Measurements from ENCODE around the gene PRDM16. TPM values are rescaled to one million over a fixed set of nuclear protein-coding genes. Genes with fewer than 3 reads are reported as not detected.

PRDM16 gene
- polyA plus RNA-seq, 1 donor from 2014 or later, result 0.21 TPM

- H3K36me3 ChIP-seq (ENCODE audit: insufficient read depth, low read length), result no peaks in the 10 kb centered on the region
- no peaks in the 10 kb centered on the region for H3K9me3 ChIP-seq (ENCODE audit: low read length)
- H3K4me3 ChIP-seq (ENCODE audit: low read length), result no peak overlapping the region
- no peaks in the 10 kb centered on the region for H3F3A ChIP-seq (ENCODE audit: insufficient read depth, low read length, poor library complexity, severe bottlenecking)
- TF ChIP-seq EP300 (conservative IDR thresholded peaks at IDR 0.05; ENCODE audit: poor library complexity, severe bottlenecking) (no peak), CTCF (IDR thresholded peaks at IDR 0.05; ENCODE audit: poor library complexity, severe bottlenecking) (no peak), RAD21 (conservative IDR thresholded peaks at IDR 0.05) (no peak), POLR2AphosphoS5 (IDR thresholded peaks at IDR 0.05) (no peak), TAF1 (IDR thresholded peaks at IDR 0.05; ENCODE audit: low read depth) (no peak), REST (IDR thresholded peaks at IDR 0.05; ENCODE audit: borderline replicate concordance) (no peak), MXI1 (conservative IDR thresholded peaks at IDR 0.05; ENCODE audit: poor library complexity, severe bottlenecking) (no peak)
- no peak overlapping the region for H2AFZ ChIP-seq (ENCODE audit: low read depth, low read length)
- no peaks in the 10 kb centered on the region for H3K79me2 ChIP-seq (replicated peaks; ENCODE audit: insufficient read depth, low read length)
- no peaks in the 10 kb centered on the region for H3K27me3 ChIP-seq (ENCODE audit: insufficient read depth, low read depth, low read length)
- no peak overlapping the region for H3K9ac ChIP-seq (ENCODE audit: low read length)
- no peak overlapping the region for H3K4me2 ChIP-seq (ENCODE audit: low read length)
- H3K9me2 ChIP-seq (ENCODE audit: insufficient read depth, low read length), result no peaks in the 10 kb centered on the region
- H4K20me1 ChIP-seq (ENCODE audit: insufficient read depth), result no peaks in the 10 kb centered on the region
- H3K27ac ChIP-seq (ENCODE audit: low read length), result no peak overlapping the region
These were observed 308.2 kb downstream of the PRDM16 start for GRCh38 chr1:3377166-3377565.

- Histone ChIP-seq H3K4me3 (ENCODE audit: low read length) (no peak overlapping the region), H3K9me3 (ENCODE audit: low read length) (no peaks in the 10 kb centered on the region), H4K20me1 (ENCODE audit: insufficient read depth) (no peaks in the 10 kb centered on the region), H3K27me3 (ENCODE audit: insufficient read depth, low read depth, low read length) (no peaks in the 10 kb centered on the region), H3K36me3 (ENCODE audit: insufficient read depth, low read length) (no peaks in the 10 kb centered on the region), H3K9me2 (ENCODE audit: insufficient read depth, low read length) (no peaks in the 10 kb centered on the region), H3K79me2 (replicated peaks; ENCODE audit: insufficient read depth, low read length) (no peaks in the 10 kb centered on the region), H3K9ac (ENCODE audit: low read length) (no peak overlapping the region), H3K27ac (ENCODE audit: low read length) (no peak overlapping the region), H3F3A (ENCODE audit: insufficient read depth, low read length, poor library complexity, severe bottlenecking) (no peaks in the 10 kb centered on the region), H2AFZ (ENCODE audit: low read depth, low read length) (no peak overlapping the region), H3K4me2 (ENCODE audit: low read length) (no peak overlapping the region)
- TF ChIP-seq REST (IDR thresholded peaks at IDR 0.05; ENCODE audit: borderline replicate concordance) (no peak), CTCF (IDR thresholded peaks at IDR 0.05; ENCODE audit: poor library complexity, severe bottlenecking) (no peak), EP300 (conservative IDR thresholded peaks at IDR 0.05; ENCODE audit: poor library complexity, severe bottlenecking) (no peak), TAF1 (IDR thresholded peaks at IDR 0.05; ENCODE audit: low read depth) (no peak), EZH2 (IDR thresholded peaks at IDR 0.05; ENCODE audit: borderline replicate concordance, insufficient read depth, low read length, poor library complexity, severe bottlenecking) (no peak), SMC3 (conservative IDR thresholded peaks at IDR 0.05; ENCODE audit: poor library complexity) (no peak), MXI1 (conservative IDR thresholded peaks at IDR 0.05; ENCODE audit: poor library complexity, severe bottlenecking) (no peak), RAD21 (conservative IDR thresholded peaks at IDR 0.05) (no peak), POLR2AphosphoS5 (IDR thresholded peaks at IDR 0.05) (no peak)
These were observed 308.7 kb downstream of the PRDM16 start for GRCh38 chr1:3377604-3378279.

All from neural cell (in vitro differentiated cells).